ENCODE measurements around the gene MAGEB17. TPM values are rescaled to one million over a fixed set of nuclear protein-coding genes. Genes with fewer than 3 reads are reported as not detected.
"Not testable (repeated sequence)": the region's sequence is repeated elsewhere in the genome, so short reads cannot be mapped to it uniquely, and the experiment has no call there.

MAGEB17 gene
- total RNA-seq, 1 donor: not detected

- no peaks in the 10 kb centered on the region for H3K4me1 ChIP-seq (ENCODE audit: insufficient read depth, low read length)
- H3K27ac ChIP-seq (ENCODE audit: low read depth, low read length): no peak overlapping the region
- no peaks in the 10 kb centered on the region for H3K27me3 ChIP-seq (ENCODE audit: insufficient read depth, low read length)
- H3K36me3 ChIP-seq (ENCODE audit: insufficient read depth, low read length): no peaks in the 10 kb centered on the region
- H4K20me1 ChIP-seq (ENCODE audit: insufficient read depth, low read length): no peaks in the 10 kb centered on the region
- TF ChIP-seq, protein P1, sequence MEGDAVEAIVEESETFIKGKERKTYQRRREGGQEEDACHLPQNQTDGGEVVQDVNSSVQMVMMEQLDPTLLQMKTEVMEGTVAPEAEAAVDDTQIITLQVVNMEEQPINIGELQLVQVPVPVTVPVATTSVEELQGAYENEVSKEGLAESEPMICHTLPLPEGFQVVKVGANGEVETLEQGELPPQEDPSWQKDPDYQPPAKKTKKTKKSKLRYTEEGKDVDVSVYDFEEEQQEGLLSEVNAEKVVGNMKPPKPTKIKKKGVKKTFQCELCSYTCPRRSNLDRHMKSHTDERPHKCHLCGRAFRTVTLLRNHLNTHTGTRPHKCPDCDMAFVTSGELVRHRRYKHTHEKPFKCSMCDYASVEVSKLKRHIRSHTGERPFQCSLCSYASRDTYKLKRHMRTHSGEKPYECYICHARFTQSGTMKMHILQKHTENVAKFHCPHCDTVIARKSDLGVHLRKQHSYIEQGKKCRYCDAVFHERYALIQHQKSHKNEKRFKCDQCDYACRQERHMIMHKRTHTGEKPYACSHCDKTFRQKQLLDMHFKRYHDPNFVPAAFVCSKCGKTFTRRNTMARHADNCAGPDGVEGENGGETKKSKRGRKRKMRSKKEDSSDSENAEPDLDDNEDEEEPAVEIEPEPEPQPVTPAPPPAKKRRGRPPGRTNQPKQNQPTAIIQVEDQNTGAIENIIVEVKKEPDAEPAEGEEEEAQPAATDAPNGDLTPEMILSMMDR (IDR thresholded peaks at IDR 0.05; ENCODE audit: extremely low read depth, low read depth, low read length): no peak
- no peak for DNase-seq (ENCODE audit: insufficient read length, low spot score, missing footprints)
- H3K79me2 ChIP-seq (ENCODE audit: insufficient read depth, low read length): no peaks in the 10 kb centered on the region
- no peak overlapping the region for H3K4me2 ChIP-seq (ENCODE audit: insufficient read depth, low read length)
- H2AFZ ChIP-seq (ENCODE audit: low read length): no peak overlapping the region
- H3K9me3 ChIP-seq (ENCODE audit: low read depth, low read length): no peaks in the 10 kb centered on the region
- no peak overlapping the region for H3K4me3 ChIP-seq (ENCODE audit: insufficient read depth, low read length)
Observed at GRCh38 chrX:16148896-16149295, 18.4 kb upstream of the MAGEB17 start.

DNA sequence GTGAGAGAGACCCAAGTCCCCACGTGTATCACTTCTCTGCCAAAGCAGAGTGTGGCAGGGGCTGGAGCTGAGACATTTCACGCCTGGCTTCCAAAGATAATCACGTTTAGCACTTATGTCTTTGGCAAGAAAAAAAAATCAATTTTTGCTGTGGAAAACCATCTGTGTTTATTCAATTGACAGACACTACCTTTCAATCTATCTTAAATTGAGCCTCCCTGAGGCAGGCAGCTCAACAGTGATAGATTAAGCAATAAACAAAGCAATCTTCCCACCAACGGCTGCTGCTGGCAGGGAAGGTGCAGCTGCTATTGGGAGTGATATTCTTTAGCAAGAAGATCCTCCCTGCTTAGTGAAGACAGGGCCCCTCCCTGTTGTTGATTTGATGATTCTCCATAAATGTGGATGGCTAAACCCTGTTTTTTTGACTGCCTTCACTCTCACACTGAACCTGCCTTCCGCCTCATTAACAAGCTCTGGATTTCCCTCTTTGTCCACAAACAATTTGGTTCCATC lies 11.6 kb upstream of the MAGEB17 start:
- Histone ChIP-seq H3K27me3 (ENCODE audit: insufficient read depth, low read length) (no peaks in the 10 kb centered on the region), H3K4me1 (ENCODE audit: insufficient read depth, low read length) (peaks cover 6% of the 10 kb centered on the region), H2AFZ (ENCODE audit: low read length) (no peak overlapping the region), H3K27ac (ENCODE audit: low read depth, low read length) (no peak overlapping the region), H3K9me3 (ENCODE audit: low read depth, low read length) (no peaks in the 10 kb centered on the region), H3K4me3 (ENCODE audit: insufficient read depth, low read length) (no peak overlapping the region), H4K20me1 (ENCODE audit: insufficient read depth, low read length) (no peaks in the 10 kb centered on the region), H3K4me2 (ENCODE audit: insufficient read depth, low read length) (no peak overlapping the region), H3K79me2 (ENCODE audit: insufficient read depth, low read length) (no peaks in the 10 kb centered on the region), H3K36me3 (ENCODE audit: insufficient read depth, low read length) (no peaks in the 10 kb centered on the region)
- TF ChIP-seq, protein P1 (IDR thresholded peaks at IDR 0.05; ENCODE audit: extremely low read depth, low read depth, low read length): no peak
- DNase-seq (ENCODE audit: insufficient read length, low spot score, missing footprints): no peak

DNA sequence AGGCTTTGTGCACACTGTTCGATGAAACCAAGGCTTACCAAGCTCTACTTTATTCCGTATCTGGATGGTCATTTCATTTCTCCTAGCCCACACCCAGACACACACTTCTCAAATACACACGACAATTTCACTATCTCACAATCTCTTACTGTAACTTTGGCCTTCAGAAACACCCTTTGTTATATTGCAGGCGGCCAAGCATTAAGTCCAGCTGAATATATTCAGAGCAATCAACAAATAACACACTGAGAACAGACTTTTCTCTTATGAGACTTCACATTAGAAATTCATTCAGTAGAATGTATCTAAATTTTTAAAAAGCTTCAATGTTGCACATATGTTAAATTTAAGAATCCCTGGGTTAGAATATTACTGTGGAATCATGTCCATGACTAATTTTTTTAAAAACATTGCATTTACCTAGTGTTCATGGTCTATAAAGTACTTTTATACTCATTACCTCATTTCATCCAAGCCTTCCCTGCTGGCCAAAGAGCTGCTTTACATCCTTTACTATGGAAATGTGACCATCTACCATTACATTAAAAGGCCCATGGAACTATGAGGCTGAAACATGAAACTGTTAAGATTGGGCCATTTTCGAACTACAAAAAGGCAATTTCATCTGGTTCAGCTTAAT lies 10.5 kb upstream of the MAGEB17 start:
- H4K20me1 ChIP-seq (ENCODE audit: insufficient read depth, low read length): no peaks in the 10 kb centered on the region

DNA sequence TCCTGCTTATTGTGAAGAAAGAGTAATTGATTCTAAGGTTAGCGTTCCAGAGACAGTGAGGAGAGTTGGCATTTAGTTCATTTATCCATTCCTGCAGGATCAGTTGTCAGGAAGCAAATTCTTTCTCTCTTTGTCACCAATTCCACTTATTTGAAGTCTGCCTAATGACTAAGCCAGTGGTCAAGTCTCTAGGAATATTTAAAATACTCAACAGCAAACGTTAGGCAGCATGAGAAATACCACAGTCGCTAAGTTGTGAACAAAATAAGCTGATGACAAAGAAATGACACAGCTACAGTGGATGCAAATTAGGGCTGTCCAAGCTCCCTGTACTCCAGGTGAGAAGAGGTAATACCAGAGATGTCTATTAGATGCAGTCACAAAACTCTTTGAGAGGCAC lies 6.6 kb upstream of the MAGEB17 start:
- H3K4me2 ChIP-seq (ENCODE audit: insufficient read depth, low read length): peak overlapping the region; percentile 45
- H3K27ac ChIP-seq (ENCODE audit: low read depth, low read length): peak overlapping the region; percentile 17
- DNase-seq (ENCODE audit: insufficient read length, low spot score, missing footprints): peak; percentile 89
- peaks cover 11% of the 10 kb centered on the region for H3K4me1 ChIP-seq (ENCODE audit: insufficient read depth, low read length)
- no peak overlapping the region for H2AFZ ChIP-seq (ENCODE audit: low read length)
- no peaks in the 10 kb centered on the region for H3K9me3 ChIP-seq (ENCODE audit: low read depth, low read length)
- H3K4me3 ChIP-seq (ENCODE audit: insufficient read depth, low read length): no peak overlapping the region
- H3K27me3 ChIP-seq (ENCODE audit: insufficient read depth, low read length): no peaks in the 10 kb centered on the region
- H4K20me1 ChIP-seq (ENCODE audit: insufficient read depth, low read length): no peaks in the 10 kb centered on the region
- H3K36me3 ChIP-seq (ENCODE audit: insufficient read depth, low read length): no peaks in the 10 kb centered on the region
- TF ChIP-seq, protein P1 (IDR thresholded peaks at IDR 0.05; ENCODE audit: extremely low read depth, low read depth, low read length): no peak
- H3K79me2 ChIP-seq (ENCODE audit: insufficient read depth, low read length): no peaks in the 10 kb centered on the region

More for the DNA sequence above, 10.5 kb upstream of the MAGEB17 start:
- DNase-seq (ENCODE audit: insufficient read length, low spot score, missing footprints): no peak
- Histone ChIP-seq H3K4me2 (ENCODE audit: insufficient read depth, low read length) (no peak overlapping the region), H2AFZ (ENCODE audit: low read length) (no peak overlapping the region), H3K9me3 (ENCODE audit: low read depth, low read length) (no peaks in the 10 kb centered on the region), H3K27ac (ENCODE audit: low read depth, low read length) (no peak overlapping the region), H3K36me3 (ENCODE audit: insufficient read depth, low read length) (no peaks in the 10 kb centered on the region), H3K27me3 (ENCODE audit: insufficient read depth, low read length) (no peaks in the 10 kb centered on the region), H3K79me2 (ENCODE audit: insufficient read depth, low read length) (no peaks in the 10 kb centered on the region), H3K4me3 (ENCODE audit: insufficient read depth, low read length) (no peak overlapping the region), H3K4me1 (ENCODE audit: insufficient read depth, low read length) (peaks cover 11% of the 10 kb centered on the region)
- TF ChIP-seq, protein P1 (IDR thresholded peaks at IDR 0.05; ENCODE audit: extremely low read depth, low read depth, low read length): no peak

- H3K79me2 ChIP-seq (ENCODE audit: insufficient read depth, low read length); DNase-seq (ENCODE audit: insufficient read length, low spot score, missing footprints); H2AFZ ChIP-seq (ENCODE audit: low read length); H3K27me3 ChIP-seq (ENCODE audit: insufficient read depth, low read length); H3K9me3 ChIP-seq (ENCODE audit: low read depth, low read length); H4K20me1 ChIP-seq (ENCODE audit: insufficient read depth, low read length); H3K36me3 ChIP-seq (ENCODE audit: insufficient read depth, low read length); H3K4me3 ChIP-seq (ENCODE audit: insufficient read depth, low read length): not testable (repeated sequence)
- Histone ChIP-seq H3K4me1 (ENCODE audit: insufficient read depth, low read length) (peaks cover 11% of the 10 kb centered on the region), H3K4me2 (ENCODE audit: insufficient read depth, low read length) (peak overlapping the region; percentile 45), H3K27ac (ENCODE audit: low read depth, low read length) (peak overlapping the region; percentile 17)
Observed at GRCh38 chrX:16161173-16161572, 6.1 kb upstream of the MAGEB17 start.

Measured in osteoblast (primary cell).